Astrocyte (in vitro differentiated cells and primary cell): ENCODE results near the gene PDE5A.

Source experiments
- EZH2 ChIP-seq: IDR thresholded peaks from 2 replicates; pipeline ENCODE4 v1.6.1; 2012; ENCODE audit warnings: mild to moderate bottlenecking, low read length, inconsistent platforms; ENCODE audit not compliant: insufficient read depth
- TF ChIP-seq, protein P1 (sequence below): IDR thresholded peaks from 2 replicates; pipeline ENCODE4 v1.5.1; 2011; ENCODE audit warnings: low read depth, mild to moderate bottlenecking, inconsistent platforms, low read length, moderate library complexity; ENCODE audit not compliant: insufficient read depth

DNA sequence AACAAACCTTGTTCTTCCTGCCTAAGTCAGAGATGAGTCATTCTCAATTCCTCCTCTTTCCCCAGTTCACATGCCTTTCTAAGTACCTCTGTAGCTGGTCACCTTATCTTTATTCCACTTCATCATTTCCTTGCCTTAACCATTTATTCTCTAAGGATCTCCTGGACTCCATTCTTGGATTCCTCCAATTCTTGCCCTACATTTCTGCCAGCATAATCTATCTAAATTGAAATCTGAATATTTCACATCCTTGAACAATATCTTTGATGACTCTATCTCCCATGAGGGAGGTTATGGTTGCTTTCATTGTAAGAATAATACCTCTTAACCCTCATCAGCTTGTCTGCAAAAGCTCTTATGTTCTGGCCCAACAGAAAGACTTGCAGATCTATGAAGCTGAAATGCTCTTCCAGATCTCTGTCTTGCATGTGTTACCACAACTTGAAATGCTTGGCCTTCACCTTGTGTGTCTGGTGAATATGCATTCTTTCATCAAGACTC lies 28.6 kb upstream of the PDE5A start:
- TF ChIP-seq, protein P1, sequence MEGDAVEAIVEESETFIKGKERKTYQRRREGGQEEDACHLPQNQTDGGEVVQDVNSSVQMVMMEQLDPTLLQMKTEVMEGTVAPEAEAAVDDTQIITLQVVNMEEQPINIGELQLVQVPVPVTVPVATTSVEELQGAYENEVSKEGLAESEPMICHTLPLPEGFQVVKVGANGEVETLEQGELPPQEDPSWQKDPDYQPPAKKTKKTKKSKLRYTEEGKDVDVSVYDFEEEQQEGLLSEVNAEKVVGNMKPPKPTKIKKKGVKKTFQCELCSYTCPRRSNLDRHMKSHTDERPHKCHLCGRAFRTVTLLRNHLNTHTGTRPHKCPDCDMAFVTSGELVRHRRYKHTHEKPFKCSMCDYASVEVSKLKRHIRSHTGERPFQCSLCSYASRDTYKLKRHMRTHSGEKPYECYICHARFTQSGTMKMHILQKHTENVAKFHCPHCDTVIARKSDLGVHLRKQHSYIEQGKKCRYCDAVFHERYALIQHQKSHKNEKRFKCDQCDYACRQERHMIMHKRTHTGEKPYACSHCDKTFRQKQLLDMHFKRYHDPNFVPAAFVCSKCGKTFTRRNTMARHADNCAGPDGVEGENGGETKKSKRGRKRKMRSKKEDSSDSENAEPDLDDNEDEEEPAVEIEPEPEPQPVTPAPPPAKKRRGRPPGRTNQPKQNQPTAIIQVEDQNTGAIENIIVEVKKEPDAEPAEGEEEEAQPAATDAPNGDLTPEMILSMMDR = no peak
- no peak for TF ChIP-seq EZH2
